Neural progenitor cell (in vitro differentiated cells): ENCODE results near the gene LIMS2.

ENCODE experiments used
- EZH2 ChIP-seq: fragments of 200-600 bp; sonication (generic); IDR thresholded peaks from 2 replicates; pipeline ENCODE4 v1.6.1; 2017; ENCODE audit warnings: antibody characterized with exemption, mild to moderate bottlenecking, moderate library complexity
- EZH2phosphoT487 ChIP-seq: fragments of 200-600 bp; sonication (generic); IDR thresholded peaks from 2 replicates; pipeline ENCODE4 v1.6.1; 2017; ENCODE audit warnings: antibody characterized with exemption
- TF ChIP-seq, protein P1 (sequence below): fragments of 200-600 bp; sonication (generic); IDR thresholded peaks from 2 replicates; pipeline ENCODE4 v1.5.1; 2017; ENCODE audit warnings: antibody characterized with exemption, mild to moderate bottlenecking

DNA sequence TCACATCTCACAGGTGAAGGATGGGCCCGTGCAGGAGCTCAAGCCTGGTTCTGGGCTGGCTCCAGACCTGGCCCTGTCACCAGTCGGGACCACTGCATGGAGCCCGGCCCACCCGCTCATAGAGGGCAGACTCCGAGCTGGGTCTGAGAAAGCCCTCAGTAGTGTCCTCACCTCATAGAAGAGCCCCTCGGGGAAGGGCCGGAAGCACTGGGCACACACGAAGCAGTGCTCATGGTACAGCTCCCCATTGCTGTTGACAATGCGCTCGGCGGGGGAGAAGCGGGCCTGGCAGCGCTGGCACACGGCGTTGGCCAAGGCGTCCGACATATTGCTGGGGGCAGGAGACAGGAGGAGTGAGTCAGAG lies 18.1 kb downstream of the LIMS2 start:
- TF ChIP-seq, protein P1, sequence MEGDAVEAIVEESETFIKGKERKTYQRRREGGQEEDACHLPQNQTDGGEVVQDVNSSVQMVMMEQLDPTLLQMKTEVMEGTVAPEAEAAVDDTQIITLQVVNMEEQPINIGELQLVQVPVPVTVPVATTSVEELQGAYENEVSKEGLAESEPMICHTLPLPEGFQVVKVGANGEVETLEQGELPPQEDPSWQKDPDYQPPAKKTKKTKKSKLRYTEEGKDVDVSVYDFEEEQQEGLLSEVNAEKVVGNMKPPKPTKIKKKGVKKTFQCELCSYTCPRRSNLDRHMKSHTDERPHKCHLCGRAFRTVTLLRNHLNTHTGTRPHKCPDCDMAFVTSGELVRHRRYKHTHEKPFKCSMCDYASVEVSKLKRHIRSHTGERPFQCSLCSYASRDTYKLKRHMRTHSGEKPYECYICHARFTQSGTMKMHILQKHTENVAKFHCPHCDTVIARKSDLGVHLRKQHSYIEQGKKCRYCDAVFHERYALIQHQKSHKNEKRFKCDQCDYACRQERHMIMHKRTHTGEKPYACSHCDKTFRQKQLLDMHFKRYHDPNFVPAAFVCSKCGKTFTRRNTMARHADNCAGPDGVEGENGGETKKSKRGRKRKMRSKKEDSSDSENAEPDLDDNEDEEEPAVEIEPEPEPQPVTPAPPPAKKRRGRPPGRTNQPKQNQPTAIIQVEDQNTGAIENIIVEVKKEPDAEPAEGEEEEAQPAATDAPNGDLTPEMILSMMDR, result no peak
- TF ChIP-seq EZH2phosphoT487 (no peak), EZH2 (no peak)
